GM12874 (cell line): ENCODE measurements around the gene DPT.

Experiments
- CTCF ChIP-seq: IDR thresholded peaks from 2 replicates; pipeline ENCODE4 v1.5.1; 2011; ENCODE audit warnings: low read depth, mild to moderate bottlenecking, control low read depth, low read length, moderate library complexity; ENCODE audit not compliant: insufficient read depth

DPT gene

GRCh38 chr1:168763031-168763430 lies 34.0 kb upstream of the DPT start:
- TF ChIP-seq CTCF: no peak

GRCh38 chr1:168762473-168762872 lies 33.5 kb upstream of the DPT start:
- TF ChIP-seq CTCF: no peak

DNA sequence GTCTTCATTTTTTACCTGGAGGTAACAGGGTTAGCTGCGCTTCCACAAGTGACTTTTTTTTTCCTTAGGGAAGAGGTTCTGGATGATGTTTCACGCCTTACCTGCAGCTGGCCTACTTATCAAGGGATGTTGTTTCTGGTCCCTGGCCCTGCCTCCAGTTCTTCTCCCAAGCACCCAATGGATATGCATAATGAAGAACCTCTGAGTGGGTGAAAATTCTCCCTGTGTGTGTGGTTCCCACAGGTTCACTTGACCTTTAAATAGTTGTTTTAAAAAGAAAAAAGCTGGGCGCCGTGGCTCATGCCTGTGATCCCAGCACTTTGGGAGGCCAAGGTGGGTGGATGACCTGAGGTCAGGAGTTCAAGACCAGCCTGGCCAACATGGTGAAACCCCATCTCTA lies 31.8 kb upstream of the DPT start:
- no peak for TF ChIP-seq CTCF

- no peak for TF ChIP-seq CTCF
Observed at GRCh38 chr1:168760241-168760640, 31.2 kb upstream of the DPT start.

GRCh38 chr1:168759077-168759476 lies 30.1 kb upstream of the DPT start:
- no peak for TF ChIP-seq CTCF

GRCh38 chr1:168758503-168758902 lies 29.5 kb upstream of the DPT start:
- TF ChIP-seq CTCF: no peak

GRCh38 chr1:168755800-168756418 lies 26.9 kb upstream of the DPT start:
- TF ChIP-seq CTCF: no peak
